ENCODE results near the gene ACADVL.
A peak's percentile ranks its signal among the peaks of the same experiment; 100 is the strongest.

The ACADVL gene

GRCh38 chr17:7183433-7184090, 36.2 kb upstream of the ACADVL start:
- no peaks in the 10 kb centered on the region for H3K27me3 Mint-ChIP-seq
- H3K4me3 Mint-ChIP-seq: no peak overlapping the region

GRCh38 chr17:7184091-7184488, 35.6 kb upstream of the ACADVL start:
- no peaks in the 10 kb centered on the region for H3K4me1 Mint-ChIP-seq (ENCODE audit: low read depth)
- no peaks in the 10 kb centered on the region for H3K36me3 Mint-ChIP-seq (ENCODE audit: low read depth)
- no peak overlapping the region for H3K27ac Mint-ChIP-seq
- H3K27me3 Mint-ChIP-seq: no peaks in the 10 kb centered on the region
- no peaks in the 10 kb centered on the region for H3K9me3 Mint-ChIP-seq
- no peak overlapping the region for H3K4me3 Mint-ChIP-seq

More at GRCh38 chr17:7183433-7184090, 36.2 kb upstream of the ACADVL start:
- H3K4me1 Mint-ChIP-seq (ENCODE audit: low read depth): no peaks in the 10 kb centered on the region
- no peaks in the 10 kb centered on the region for H3K9me3 Mint-ChIP-seq
- H3K27ac Mint-ChIP-seq: no peak overlapping the region
- H3K36me3 Mint-ChIP-seq (ENCODE audit: low read depth): no peaks in the 10 kb centered on the region

- Mint-ChIP-seq H3K27me3 (no peaks in the 10 kb centered on the region), H3K27ac (no peak overlapping the region), H3K4me1 (ENCODE audit: low read depth) (no peaks in the 10 kb centered on the region), H3K36me3 (ENCODE audit: low read depth) (no peaks in the 10 kb centered on the region), H3K9me3 (no peaks in the 10 kb centered on the region), H3K4me3 (no peak overlapping the region)
These were observed 35.1 kb upstream of the ACADVL start for GRCh38 chr17:7184647-7185046.

- Mint-ChIP-seq H3K27ac (no peak overlapping the region), H3K4me3 (no peak overlapping the region), H3K4me1 (ENCODE audit: low read depth) (no peaks in the 10 kb centered on the region), H3K27me3 (no peaks in the 10 kb centered on the region), H3K9me3 (no peaks in the 10 kb centered on the region), H3K36me3 (ENCODE audit: low read depth) (no peaks in the 10 kb centered on the region)
These were observed 33.5 kb upstream of the ACADVL start for GRCh38 chr17:7186241-7186640.

GRCh38 chr17:7190276-7190917, 29.3 kb upstream of the ACADVL start:
- no peaks in the 10 kb centered on the region for H3K36me3 Mint-ChIP-seq (ENCODE audit: low read depth)
- H3K4me3 Mint-ChIP-seq: no peak overlapping the region
- H3K9me3 Mint-ChIP-seq: no peaks in the 10 kb centered on the region
- no peaks in the 10 kb centered on the region for H3K4me1 Mint-ChIP-seq (ENCODE audit: low read depth)
- H3K27me3 Mint-ChIP-seq: no peaks in the 10 kb centered on the region
- H3K27ac Mint-ChIP-seq: no peak overlapping the region

GRCh38 chr17:7191069-7191468, 28.7 kb upstream of the ACADVL start:
- Mint-ChIP-seq H3K27ac (no peak overlapping the region), H3K4me1 (ENCODE audit: low read depth) (no peaks in the 10 kb centered on the region), H3K9me3 (no peaks in the 10 kb centered on the region), H3K4me3 (no peak overlapping the region), H3K27me3 (no peaks in the 10 kb centered on the region), H3K36me3 (ENCODE audit: low read depth) (no peaks in the 10 kb centered on the region)

GRCh38 chr17:7191571-7192270, 28.0 kb upstream of the ACADVL start:
- Mint-ChIP-seq H3K27me3 (no peaks in the 10 kb centered on the region), H3K4me3 (no peak overlapping the region), H3K4me1 (ENCODE audit: low read depth) (no peaks in the 10 kb centered on the region), H3K36me3 (ENCODE audit: low read depth) (no peaks in the 10 kb centered on the region), H3K27ac (no peak overlapping the region), H3K9me3 (no peaks in the 10 kb centered on the region)

GRCh38 chr17:7192271-7192937, 27.3 kb upstream of the ACADVL start:
- Mint-ChIP-seq H3K4me3 (no peak overlapping the region), H3K27ac (no peak overlapping the region), H3K36me3 (ENCODE audit: low read depth) (no peaks in the 10 kb centered on the region), H3K9me3 (no peaks in the 10 kb centered on the region), H3K27me3 (no peaks in the 10 kb centered on the region), H3K4me1 (ENCODE audit: low read depth) (no peaks in the 10 kb centered on the region)

- Mint-ChIP-seq H3K27me3 (no peaks in the 10 kb centered on the region), H3K36me3 (ENCODE audit: low read depth) (no peaks in the 10 kb centered on the region), H3K27ac (no peak overlapping the region), H3K4me1 (ENCODE audit: low read depth) (no peaks in the 10 kb centered on the region), H3K4me3 (no peak overlapping the region), H3K9me3 (no peaks in the 10 kb centered on the region)
These were observed 23.8 kb upstream of the ACADVL start for GRCh38 chr17:7195971-7196370.

- Mint-ChIP-seq H3K4me3 (no peak overlapping the region), H3K4me1 (ENCODE audit: low read depth) (no peaks in the 10 kb centered on the region), H3K27ac (no peak overlapping the region), H3K9me3 (no peaks in the 10 kb centered on the region), H3K27me3 (no peaks in the 10 kb centered on the region), H3K36me3 (ENCODE audit: low read depth) (no peaks in the 10 kb centered on the region)
These were observed 22.9 kb upstream of the ACADVL start for GRCh38 chr17:7196651-7197401.

- Mint-ChIP-seq H3K4me1 (ENCODE audit: low read depth) (peaks cover 26% of the 10 kb centered on the region), H3K27ac (peak overlapping the region; percentile 68), H3K27me3 (no peaks in the 10 kb centered on the region), H3K9me3 (no peaks in the 10 kb centered on the region), H3K4me3 (peak overlapping the region; percentile 39), H3K36me3 (ENCODE audit: low read depth) (no peaks in the 10 kb centered on the region)
These were observed 16.3 kb upstream of the ACADVL start for GRCh38 chr17:7203391-7203790.

GRCh38 chr17:7204336-7204735, 15.4 kb upstream of the ACADVL start:
- no peaks in the 10 kb centered on the region for H3K36me3 Mint-ChIP-seq (ENCODE audit: low read depth)
- H3K4me3 Mint-ChIP-seq: peak overlapping the region; percentile 70
- peak overlapping the region; percentile 87 for H3K27ac Mint-ChIP-seq
- H3K27me3 Mint-ChIP-seq: no peaks in the 10 kb centered on the region
- no peaks in the 10 kb centered on the region for H3K9me3 Mint-ChIP-seq
- peaks cover 26% of the 10 kb centered on the region for H3K4me1 Mint-ChIP-seq (ENCODE audit: low read depth)

- Mint-ChIP-seq H3K36me3 (ENCODE audit: low read depth) (no peaks in the 10 kb centered on the region), H3K27ac (peak overlapping the region; percentile 87), H3K4me3 (peak overlapping the region; percentile 70), H3K9me3 (no peaks in the 10 kb centered on the region), H3K4me1 (ENCODE audit: low read depth) (peaks cover 27% of the 10 kb centered on the region), H3K27me3 (no peaks in the 10 kb centered on the region)
These were observed 14.8 kb upstream of the ACADVL start for GRCh38 chr17:7204828-7205461.

GRCh38 chr17:7205561-7205960, 14.2 kb upstream of the ACADVL start:
- Mint-ChIP-seq H3K9me3 (no peaks in the 10 kb centered on the region), H3K27me3 (no peaks in the 10 kb centered on the region), H3K4me3 (peak overlapping the region; percentile 70), H3K4me1 (ENCODE audit: low read depth) (peaks cover 30% of the 10 kb centered on the region), H3K36me3 (ENCODE audit: low read depth) (no peaks in the 10 kb centered on the region), H3K27ac (peak overlapping the region; percentile 87)
